A549 treated with ZK216348 at 1 μM for 4 hours (cell line): Measurements from ENCODE around the gene TMEM86A. TPM values are rescaled to one million over a fixed set of nuclear protein-coding genes. Genes with fewer than 3 reads are reported as not detected.

Experiments
- total RNA-seq: library from RNA; stranded (reverse); fragments of 200-300 nt; extraction: Qiagen RNA extraction; gene quantifications from 5 replicates; pipeline ENCODE4 v1.2.3, GENCODE V29; 2022; ENCODE audit warnings: low read depth

The TMEM86A gene
- 0.29 to 0.56 TPM (median 0.47 TPM) in 5 replicates for total RNA-seq

GRCh38 chr11:18698341-18699268, at the start of gene TMEM86A:
TSS of gene TMEM86A (plus strand) at chr11:18698779. CDS start at chr11:18698887, 108 bp downstream.

DNA sequence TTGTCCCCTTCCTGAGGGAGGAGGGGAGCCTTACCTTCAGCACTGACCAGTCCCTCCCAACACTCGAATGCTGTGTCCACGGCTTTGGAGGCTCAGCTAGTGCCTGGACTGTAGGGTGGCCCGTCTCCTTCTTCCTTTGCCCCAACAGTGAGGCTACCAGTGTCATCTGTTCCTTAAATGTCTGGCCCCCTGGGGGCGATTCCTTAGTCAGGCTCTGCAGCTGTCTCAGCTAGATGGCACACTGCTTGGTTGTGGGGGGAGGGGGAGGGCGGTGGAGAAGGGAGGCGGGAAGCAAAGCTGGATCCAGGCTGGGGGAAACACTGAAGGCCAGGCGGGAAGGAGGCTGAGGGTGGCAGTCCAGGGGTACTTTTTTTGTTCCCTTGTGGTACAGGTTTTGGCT, 27.5 kb downstream of the TMEM86A start, which contains the start of gene IGSF22:
Gene IGSF22 (minus strand): TSS at position 149 of the 400 bp plus-strand sequence. CDS start 1,952 bp downstream, outside the sequence.

Other genes starting within 250 kb of the TMEM86A start
- gene LDHAL6A, start 242.9 kb upstream of the TMEM86A start, total RNA-seq: not detected in 5 replicates
- gene TSG101, start 171.8 kb upstream of the TMEM86A start, total RNA-seq: 90.6 to 126 TPM (median 110 TPM) in 5 replicates
- gene UEVLD, start 110.0 kb upstream of the TMEM86A start, total RNA-seq: 16.2 to 27.2 TPM (median 19.8 TPM) in 5 replicates
- gene MISFA, start 99.0 kb upstream of the TMEM86A start, total RNA-seq: 2.2 to 4.8 TPM (median 2.4 TPM) in 5 replicates
- gene SPTY2D1, start 64.4 kb upstream of the TMEM86A start, total RNA-seq: 15.5 to 20.5 TPM (median 18.2 TPM) in 5 replicates
- gene IGSF22, start 27.4 kb downstream of the TMEM86A start, total RNA-seq: not detected in 5 replicates
- gene PTPN5, start 93.0 kb downstream of the TMEM86A start, total RNA-seq: 0.05 TPM in 1 of 5 replicates, not detected in the others
- gene MRGPRX1, start 240.6 kb downstream of the TMEM86A start, total RNA-seq: not detected in 5 replicates